A673 (cell line): ENCODE measurements around the gene OR51E1.

ENCODE experiments used
- CTCF ChIP-seq: fragments of 300-800, 200-600 bp; sonication (generic); conservative IDR thresholded peaks from 2 replicates; pipeline ENCODE4 v1.5.1; 2017; ENCODE audit warnings: low read depth, mild to moderate bottlenecking, antibody characterized with exemption, low read length, moderate library complexity, mixed read lengths
- EZH2 ChIP-seq: fragments of 200-600 bp; sonication (generic); IDR thresholded peaks from 2 replicates; pipeline ENCODE4 v1.6.1; 2017; ENCODE audit warnings: borderline replicate concordance, low read depth, mild to moderate bottlenecking, mixed read lengths, antibody characterized with exemption, low read length; ENCODE audit not compliant: poor library complexity, severe bottlenecking

- TF ChIP-seq CTCF, result no peak
- TF ChIP-seq EZH2, result no peak
Measured at GRCh38 chr11:4605057-4605456, 38.7 kb upstream of the OR51E1 start.
